Astrocyte (in vitro differentiated cells and primary cell): ENCODE measurements around the gene AKAP8L. TPM values are rescaled to one million over a fixed set of nuclear protein-coding genes. Genes with fewer than 3 reads are reported as not detected.

Experiments
- DNase-seq: peaks from one replicate; pipeline ENCODE4 v3.0.0-alpha.2; 2010; ENCODE audit warnings: low read depth
- FAIRE-seq: peaks from 2 replicates; lab custom pipeline; 2011; peaks lifted over from hg19 to GRCh38; lab: Jason Lieb, UNC
- H2AFZ ChIP-seq: 2 replicates; pipeline ENCODE4 v1.6.0; 2012; ENCODE audit warnings: low read depth, low read length, inconsistent platforms
- H3K27ac ChIP-seq: 2 replicates; pipeline ENCODE4 v1.5.1; 2011; ENCODE audit warnings: low read depth, low read length, inconsistent platforms
- H3K27me3 ChIP-seq: 2 replicates; pipeline ENCODE4 v1.6.0; 2011; ENCODE audit warnings: low read length, inconsistent platforms; ENCODE audit not compliant: insufficient read depth
- H3K36me3 ChIP-seq: 2 replicates; pipeline ENCODE4 v1.5.1; 2011; ENCODE audit warnings: low read length, inconsistent platforms; ENCODE audit not compliant: insufficient read depth
- H3K4me1 ChIP-seq: 2 replicates; pipeline ENCODE4 v1.5.1; 2011; ENCODE audit warnings: low read length, inconsistent platforms; ENCODE audit not compliant: insufficient read depth
- H3K4me2 ChIP-seq: 2 replicates; pipeline ENCODE4 v1.6.0; 2012; ENCODE audit warnings: low read length, inconsistent platforms
- H3K4me3 ChIP-seq: 2 replicates; pipeline ENCODE4 v1.5.1; 2011; ENCODE audit warnings: low read depth, mild to moderate bottlenecking, low read length, inconsistent platforms; ENCODE audit not compliant: insufficient read depth
- H3K79me2 ChIP-seq: 2 replicates; pipeline ENCODE4 v1.6.0; 2012; ENCODE audit warnings: mild to moderate bottlenecking, low read length, inconsistent platforms; ENCODE audit not compliant: insufficient read depth
- H3K9ac ChIP-seq: 2 replicates; pipeline ENCODE4 v1.6.0; 2012; ENCODE audit warnings: mild to moderate bottlenecking, low read length, inconsistent platforms
- H3K9me3 ChIP-seq: 2 replicates; pipeline ENCODE4 v1.5.1; 2012; ENCODE audit warnings: low read depth, mild to moderate bottlenecking, low read length, inconsistent platforms; ENCODE audit not compliant: insufficient read depth
- H4K20me1 ChIP-seq: 2 replicates; pipeline ENCODE4 v1.6.0; 2012; ENCODE audit warnings: low read length, inconsistent platforms; ENCODE audit not compliant: insufficient read depth
- H3K27ac Mint-ChIP-seq: one replicate; pipeline ENCODE4 v1.8.0; 2021; ENCODE audit warnings: mild to moderate bottlenecking, mixed read lengths; ENCODE audit not compliant: unreplicated experiment
- H3K27me3 Mint-ChIP-seq: one replicate; pipeline ENCODE4 v1.8.0; 2021; ENCODE audit warnings: low read depth, mixed read lengths; ENCODE audit not compliant: unreplicated experiment
- H3K36me3 Mint-ChIP-seq: one replicate; pipeline ENCODE4 v1.8.0; 2021; ENCODE audit warnings: low read depth, mixed read lengths; ENCODE audit not compliant: unreplicated experiment
- H3K4me1 Mint-ChIP-seq: one replicate; pipeline ENCODE4 v1.8.0; 2021; ENCODE audit warnings: low read depth, mixed read lengths; ENCODE audit not compliant: unreplicated experiment
- H3K4me3 Mint-ChIP-seq: one replicate; pipeline ENCODE4 v1.8.0; 2021; ENCODE audit warnings: mild to moderate bottlenecking, moderate library complexity, mixed read lengths; ENCODE audit not compliant: unreplicated experiment
- H3K9me3 Mint-ChIP-seq: one replicate; pipeline ENCODE4 v1.8.0; 2021; ENCODE audit warnings: mild to moderate bottlenecking, mixed read lengths; ENCODE audit not compliant: unreplicated experiment
- CTCF ChIP-seq: IDR thresholded peaks from 2 replicates; pipeline ENCODE4 v1.5.1; 2011; ENCODE audit warnings: low read depth, mild to moderate bottlenecking, inconsistent platforms, low read length, moderate library complexity; ENCODE audit not compliant: insufficient read depth
- EZH2 ChIP-seq: IDR thresholded peaks from 2 replicates; pipeline ENCODE4 v1.6.1; 2012; ENCODE audit warnings: mild to moderate bottlenecking, low read length, inconsistent platforms; ENCODE audit not compliant: insufficient read depth
- total RNA-seq: library from RNA; stranded (reverse); gene quantifications from 2 replicates; pipeline ENCODE4 v1.2.1, GENCODE V29; 2021

AKAP8L gene
- total RNA-seq, 1 donor from 2014 or later = 101 TPM

GRCh38 chr19:15463861-15464371 lies 45.1 kb upstream of the AKAP8L start:
- H3K4me1 ChIP-seq = peaks cover 7% of the 10 kb centered on the region
- H4K20me1 ChIP-seq = no peaks in the 10 kb centered on the region
- H3K9me3 ChIP-seq = peaks cover 4% of the 10 kb centered on the region
- no peak overlapping the region for H3K4me3 Mint-ChIP-seq
- no peak overlapping the region for H3K27ac Mint-ChIP-seq
- no peak for TF ChIP-seq EZH2
- TF ChIP-seq CTCF = no peak
- no peak overlapping the region for H3K4me2 ChIP-seq
- H3K9me3 Mint-ChIP-seq = peaks cover 3% of the 10 kb centered on the region
- H3K36me3 Mint-ChIP-seq = no peaks in the 10 kb centered on the region
- H3K4me1 Mint-ChIP-seq = no peaks in the 10 kb centered on the region
- H3K27me3 ChIP-seq = peaks cover 11% of the 10 kb centered on the region
- no peak overlapping the region for H3K4me3 ChIP-seq
- no peak overlapping the region for H3K9ac ChIP-seq
- no peak for DNase-seq
- H2AFZ ChIP-seq = no peak overlapping the region
- no peak for FAIRE-seq
- no peaks in the 10 kb centered on the region for H3K79me2 ChIP-seq
- no peaks in the 10 kb centered on the region for H3K36me3 ChIP-seq
- peaks cover 57% of the 10 kb centered on the region for H3K27me3 Mint-ChIP-seq
- no peak overlapping the region for H3K27ac ChIP-seq

- H3K4me1 ChIP-seq = no peaks in the 10 kb centered on the region
- TF ChIP-seq EZH2 (no peak), CTCF (no peak)
These were observed 42.9 kb upstream of the AKAP8L start for GRCh38 chr19:15461694-15462093.

DNA sequence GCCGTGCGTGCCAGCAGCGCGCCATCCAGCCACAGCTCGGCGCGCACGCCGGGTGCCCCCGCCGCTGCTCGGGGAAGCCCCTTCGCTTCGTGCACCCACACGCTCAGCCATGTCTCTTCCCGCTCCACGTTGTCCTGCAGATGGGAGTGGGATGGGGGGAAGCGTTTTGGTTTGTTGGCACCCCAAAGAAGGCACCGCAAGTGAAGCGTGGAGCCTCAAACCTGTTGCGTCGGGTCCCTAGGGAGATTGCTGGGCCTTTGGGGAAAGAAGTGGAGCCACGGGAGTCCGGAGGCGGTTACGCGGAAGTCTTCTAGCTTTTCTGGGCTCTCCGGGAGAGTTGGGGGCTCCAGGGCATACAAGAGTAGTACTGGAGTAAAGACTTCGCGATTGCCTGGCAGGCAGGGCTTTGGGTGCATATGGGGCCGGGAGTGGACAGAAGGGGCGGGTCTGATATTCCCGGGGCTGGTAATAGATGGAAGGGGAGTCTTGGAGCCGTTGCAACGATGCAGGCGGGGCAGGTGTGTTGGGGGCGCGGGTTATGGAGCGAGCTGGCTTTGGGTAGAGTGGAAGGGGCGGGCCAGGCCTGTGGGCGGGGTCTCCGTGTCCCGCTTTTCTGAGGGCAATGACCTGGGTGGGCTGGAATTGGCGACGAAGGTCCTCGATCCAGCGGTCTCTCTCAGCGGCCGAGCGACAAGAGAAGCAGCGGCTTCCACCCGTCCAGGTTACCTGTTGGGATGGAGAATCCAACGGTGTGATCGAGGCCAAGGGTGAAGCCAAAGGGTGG lies 39.1 kb upstream of the AKAP8L start:
- peaks cover 2% of the 10 kb centered on the region for H3K36me3 Mint-ChIP-seq
- H3K9ac ChIP-seq = no peak overlapping the region
- no peaks in the 10 kb centered on the region for H4K20me1 ChIP-seq
- TF ChIP-seq EZH2 (peak; percentile 87), CTCF (no peak)
- H3K79me2 ChIP-seq = no peaks in the 10 kb centered on the region
- FAIRE-seq (no peak), DNase-seq (no peak)
- H2AFZ ChIP-seq = no peak overlapping the region
- peak overlapping the region; percentile 55 for H3K4me2 ChIP-seq
- H3K27ac Mint-ChIP-seq = no peak overlapping the region
- H3K4me3 ChIP-seq = no peak overlapping the region
- no peak overlapping the region for H3K4me3 Mint-ChIP-seq
- H3K4me1 Mint-ChIP-seq = no peaks in the 10 kb centered on the region
- H3K36me3 ChIP-seq = no peaks in the 10 kb centered on the region
- H3K9me3 Mint-ChIP-seq = peaks cover 5% of the 10 kb centered on the region
- H3K9me3 ChIP-seq = no peaks in the 10 kb centered on the region
- peaks cover 2% of the 10 kb centered on the region for H3K4me1 ChIP-seq
- peaks cover 69% of the 10 kb centered on the region for H3K27me3 Mint-ChIP-seq
- no peak overlapping the region for H3K27ac ChIP-seq
- peaks cover 24% of the 10 kb centered on the region for H3K27me3 ChIP-seq

More at GRCh38 chr19:15461694-15462093, 42.9 kb upstream of the AKAP8L start:
- no peak overlapping the region for H3K9ac ChIP-seq
- H2AFZ ChIP-seq = no peak overlapping the region
- peaks cover 43% of the 10 kb centered on the region for H3K27me3 Mint-ChIP-seq
- no peaks in the 10 kb centered on the region for H4K20me1 ChIP-seq
- no peaks in the 10 kb centered on the region for H3K4me1 Mint-ChIP-seq
- H3K9me3 ChIP-seq = no peaks in the 10 kb centered on the region
- H3K36me3 Mint-ChIP-seq = no peaks in the 10 kb centered on the region
- no peaks in the 10 kb centered on the region for H3K79me2 ChIP-seq
- no peak overlapping the region for H3K27ac ChIP-seq
- H3K27ac Mint-ChIP-seq = no peak overlapping the region
- H3K9me3 Mint-ChIP-seq = no peaks in the 10 kb centered on the region
- H3K4me3 Mint-ChIP-seq = no peak overlapping the region
- no peak overlapping the region for H3K4me2 ChIP-seq
- no peak overlapping the region for H3K4me3 ChIP-seq
- DNase-seq (no peak), FAIRE-seq (no peak)
- H3K36me3 ChIP-seq = no peaks in the 10 kb centered on the region
- peaks cover 8% of the 10 kb centered on the region for H3K27me3 ChIP-seq
